Coronary artery (tissue), 2 donors: Measurements from ENCODE around the gene GBF1.

Experiments
- DNase-seq: peaks from one replicate; pipeline ENCODE4 v3.0.0-alpha.2; 2017; ENCODE audit warnings: low spot score
- H3K27ac ChIP-seq, 2 donors: fragments of 200-600 bp; sonication (generic); one replicate each; pipeline ENCODE4 v1.5.1; 2016 to 2019
- H3K4me3 ChIP-seq: fragments of 200-600 bp; sonication (generic); 2 replicates; pipeline ENCODE4 v1.5.1; 2016; ENCODE audit warnings: mild to moderate bottlenecking, moderate library complexity
- TF ChIP-seq, protein P1 (sequence below): fragments of 200-600 bp; sonication (generic); IDR thresholded peaks from one replicate; pipeline ENCODE4 v1.5.1; 2019; ENCODE audit warnings: antibody characterized with exemption

Gene GBF1

DNA sequence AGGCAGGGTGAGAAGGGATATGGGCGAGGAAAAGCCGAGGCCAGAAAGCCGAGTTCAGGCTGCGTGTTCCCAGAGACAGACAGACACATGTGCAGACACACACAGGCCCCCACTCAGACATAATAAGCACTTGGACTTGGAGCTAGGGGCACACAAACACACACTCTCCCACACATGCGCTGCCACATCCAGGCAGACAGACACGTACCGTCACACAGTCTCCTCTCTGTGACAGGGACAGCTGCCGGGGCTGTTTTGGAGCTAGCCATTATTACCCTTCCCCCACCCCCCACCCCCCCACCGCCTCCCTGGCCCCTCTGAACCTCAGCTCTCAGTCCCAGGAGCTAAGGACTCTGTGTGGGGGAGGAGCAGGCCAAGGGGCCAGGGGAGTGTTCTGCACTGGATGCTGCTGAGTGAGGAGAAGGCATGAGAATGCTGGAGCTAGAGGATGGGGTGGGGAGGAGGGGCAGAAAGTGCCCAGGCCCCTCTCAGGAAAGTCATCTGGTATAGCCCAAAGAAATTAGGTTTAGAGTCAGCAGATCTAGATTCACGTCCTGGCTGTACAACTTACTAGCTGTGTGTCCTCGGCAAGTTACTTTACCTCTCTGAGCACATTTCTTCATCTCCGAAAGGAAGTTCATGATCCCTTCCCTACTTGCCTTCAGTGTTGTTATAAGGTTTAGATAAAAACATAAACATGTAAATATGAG lies 10.3 kb upstream of the GBF1 start:
- Histone ChIP-seq H3K27ac (no peak overlapping the region), H3K4me3 (no peak overlapping the region)
- DNase-seq = no peak
- TF ChIP-seq, protein P1, sequence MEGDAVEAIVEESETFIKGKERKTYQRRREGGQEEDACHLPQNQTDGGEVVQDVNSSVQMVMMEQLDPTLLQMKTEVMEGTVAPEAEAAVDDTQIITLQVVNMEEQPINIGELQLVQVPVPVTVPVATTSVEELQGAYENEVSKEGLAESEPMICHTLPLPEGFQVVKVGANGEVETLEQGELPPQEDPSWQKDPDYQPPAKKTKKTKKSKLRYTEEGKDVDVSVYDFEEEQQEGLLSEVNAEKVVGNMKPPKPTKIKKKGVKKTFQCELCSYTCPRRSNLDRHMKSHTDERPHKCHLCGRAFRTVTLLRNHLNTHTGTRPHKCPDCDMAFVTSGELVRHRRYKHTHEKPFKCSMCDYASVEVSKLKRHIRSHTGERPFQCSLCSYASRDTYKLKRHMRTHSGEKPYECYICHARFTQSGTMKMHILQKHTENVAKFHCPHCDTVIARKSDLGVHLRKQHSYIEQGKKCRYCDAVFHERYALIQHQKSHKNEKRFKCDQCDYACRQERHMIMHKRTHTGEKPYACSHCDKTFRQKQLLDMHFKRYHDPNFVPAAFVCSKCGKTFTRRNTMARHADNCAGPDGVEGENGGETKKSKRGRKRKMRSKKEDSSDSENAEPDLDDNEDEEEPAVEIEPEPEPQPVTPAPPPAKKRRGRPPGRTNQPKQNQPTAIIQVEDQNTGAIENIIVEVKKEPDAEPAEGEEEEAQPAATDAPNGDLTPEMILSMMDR = no peak

DNA sequence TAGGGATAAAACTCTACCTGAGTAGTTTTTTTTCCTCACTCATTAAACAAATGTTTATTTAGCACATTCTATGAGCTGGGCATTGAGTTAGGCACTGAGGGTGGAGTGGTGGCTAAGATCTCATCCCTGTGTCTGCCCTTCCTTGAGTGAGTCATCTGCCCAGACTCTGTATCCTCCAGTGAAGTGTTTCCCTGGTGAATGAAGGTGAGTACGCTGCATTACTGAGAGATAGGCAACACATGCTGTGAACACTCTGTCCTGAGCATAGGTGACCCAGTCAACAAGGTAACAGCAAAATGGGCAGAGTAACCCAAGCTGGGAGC lies 9.8 kb upstream of the GBF1 start:
- DNase-seq = no peak
- TF ChIP-seq, protein P1 = no peak
- H3K27ac ChIP-seq = no peak overlapping the region
- no peak overlapping the region for H3K4me3 ChIP-seq

DNA sequence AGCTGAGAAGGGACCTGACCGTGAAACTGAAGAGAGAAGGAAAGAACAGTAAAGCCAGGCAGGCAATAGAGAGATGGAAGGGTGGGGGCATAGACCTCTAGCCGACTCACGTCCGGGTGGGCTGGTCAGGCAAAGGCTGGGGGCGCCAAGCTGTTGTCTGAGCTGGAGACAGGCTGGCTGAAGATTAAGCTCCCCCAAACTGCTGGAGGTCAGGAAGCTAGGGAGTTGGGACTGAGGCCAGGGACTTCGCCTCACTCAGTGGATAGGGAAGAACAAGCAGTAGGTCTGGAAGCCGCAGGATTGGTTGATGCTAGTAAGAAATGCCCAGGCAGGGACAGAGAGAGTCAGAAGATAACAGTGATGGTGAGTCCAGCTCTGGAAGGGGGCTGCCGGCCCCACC lies 9.3 kb upstream of the GBF1 start:
- no peak for DNase-seq
- TF ChIP-seq, protein P1 = no peak
- Histone ChIP-seq H3K27ac (no peak overlapping the region), H3K4me3 (no peak overlapping the region)

- Histone ChIP-seq H3K4me3 (no peak overlapping the region), H3K27ac (no peak overlapping the region)
- no peak for DNase-seq
- TF ChIP-seq, protein P1 = no peak
Observed at GRCh38 chr10:102237711-102238252, 7.5 kb upstream of the GBF1 start.

DNA sequence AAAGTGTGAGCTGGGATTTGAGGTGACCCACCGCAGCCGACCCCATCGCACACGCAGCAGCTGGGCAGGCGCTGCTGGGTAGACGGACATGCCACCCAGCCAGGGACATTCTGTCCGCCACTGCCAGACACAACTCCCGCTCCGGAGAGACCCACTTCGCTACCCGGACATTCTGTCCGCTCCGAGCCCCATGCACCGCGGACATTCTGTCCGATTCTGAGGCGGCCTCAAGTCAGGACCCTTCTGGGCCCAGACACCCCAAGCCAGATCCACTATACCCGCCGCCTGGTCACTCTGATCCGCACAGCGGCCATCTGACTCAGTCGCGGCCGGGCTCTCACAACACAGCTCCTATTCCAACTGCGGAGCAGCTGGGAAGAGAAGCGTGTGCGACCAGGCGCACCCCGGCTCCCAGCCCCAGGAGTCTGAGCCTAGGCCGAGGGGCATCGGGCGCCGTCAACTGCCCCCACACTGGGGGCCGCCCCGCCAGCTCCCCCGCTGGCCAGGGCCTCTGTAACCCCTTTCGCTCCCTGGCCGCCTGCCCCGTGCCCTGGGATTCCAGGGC lies 4.8 kb upstream of the GBF1 start:
- H3K4me3 ChIP-seq = peak overlapping the region; percentile 73
- H3K27ac ChIP-seq = no peak overlapping the region
- DNase-seq = peak; percentile 72
- TF ChIP-seq, protein P1 = no peak

DNA sequence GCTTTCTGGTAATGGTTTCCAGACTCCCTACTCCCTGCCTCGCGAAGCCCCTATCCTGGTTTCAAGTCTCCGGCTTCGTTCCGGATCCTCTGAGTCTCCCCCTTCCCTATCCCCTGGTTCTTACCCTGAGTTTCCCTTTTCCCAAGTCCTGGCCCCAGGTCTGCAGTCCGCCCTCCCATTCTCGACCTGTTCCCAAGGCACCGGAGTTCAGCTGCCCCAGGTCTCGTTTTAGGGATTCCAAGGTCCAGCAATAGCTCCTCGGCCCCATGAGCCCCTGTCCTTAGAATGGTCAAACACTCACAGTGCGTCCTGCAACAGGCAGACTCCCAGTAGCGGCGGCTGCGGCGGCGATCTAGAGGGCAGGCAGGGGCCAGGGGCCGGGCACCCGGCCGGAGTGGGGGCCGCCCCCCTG lies 4.3 kb upstream of the GBF1 start:
- no peak for DNase-seq
- Histone ChIP-seq H3K4me3 (peak overlapping the region; percentile 73), H3K27ac (no peak overlapping the region)
- TF ChIP-seq, protein P1 = no peak
